K562 (cell line): Measurements from ENCODE around the gene BCL2L13. TPM values are rescaled to one million over a fixed set of nuclear protein-coding genes. Genes with fewer than 3 reads are reported as not detected.
"Not testable (repeated sequence)": the region's sequence is repeated elsewhere in the genome, so short reads cannot be mapped to it uniquely, and the experiment has no call there.

Experiments
- ATAC-seq: fragments of 200-7000 bp; cut with Tn5 transposase; 3 replicates; pipeline ENCODE4 v1.9.1; 2020; ENCODE audit warnings: moderate library complexity
- BruUV-seq: library from RNA; stranded (reverse); fragments of 400-500 nt; replicated peaks from 2 replicates; lab custom pipeline; 2021; lab: Mats Ljungman, UMichigan
- CTCF ChIA-PET: fragments of 300-600 bp; formaldehyde crosslinking; extraction: SDS; loops from one replicate; lab custom pipeline; 2021; ENCODE audit warnings: low intra/inter-chr PET ratio; lab: Yijun Ruan, JAX
- POLR2A ChIA-PET: fragments of 300-600, 350-650 bp; sonication (Branson Sonifier 250); formaldehyde crosslinking; extraction: SDS; loops from one replicate; lab custom pipeline; 2021; ENCODE audit warnings: antibody characterized with exemption, inconsistent platforms; lab: Yijun Ruan, JAX
- DNase-seq, 4 experiments: peaks; one replicate each; pipeline versions ENCODE4 v3.0.0 to v3.0.0-alpha.2; 2011 to 2018; ENCODE audit warnings: low spot score in 3 of 4, mixed read lengths in 3 of 4; ENCODE audit errors: extremely low read depth in 1 of 4
- FAIRE-seq: peaks from 2 replicates; lab custom pipeline; 2011; peaks lifted over from hg19 to GRCh38; lab: Jason Lieb, UNC
- H2AFZ ChIP-seq: 2 replicates; pipeline ENCODE4 v1.6.0; 2011; ENCODE audit warnings: low read depth, low read length, control low read depth, inconsistent platforms
- H3K27ac ChIP-seq: fragments of 200-600 bp; 3 replicates; pipeline ENCODE4 v1.8.0; 2011; ENCODE audit warnings: low read depth, mild to moderate bottlenecking, control low read depth, inconsistent platforms, low read length, moderate library complexity, mixed read lengths; ENCODE audit errors: extremely low read depth
- H3K27me3 ChIP-seq, 2 experiments: fragments of 300-600 bp in 1 of 2; 2 replicates in 1 of 2; 3 replicates in 1 of 2; pipeline versions ENCODE4 v1.6.0 to v1.8.0; 2011; ENCODE audit warnings: inconsistent platforms in 2 of 2, low read length in 2 of 2, mild to moderate bottlenecking in 1 of 2, mixed read lengths in 1 of 2, moderate library complexity in 1 of 2; ENCODE audit not compliant: control insufficient read depth in 2 of 2, insufficient read depth in 2 of 2
- H3K36me3 ChIP-seq: fragments of 300-600 bp; 3 replicates; pipeline ENCODE4 v1.8.0; 2011; ENCODE audit warnings: mild to moderate bottlenecking, low read length, inconsistent platforms; ENCODE audit not compliant: control insufficient read depth, insufficient read depth
- H3K4me1 ChIP-seq, 2 experiments: fragments of 200-600 bp in 1 of 2; replicated peaks in 1 of 2; 2 replicates in 1 of 2; 3 replicates in 1 of 2; pipeline versions ENCODE4 v1.5.1 to v1.8.0; 2011; ENCODE audit warnings: inconsistent platforms in 2 of 2, low read length in 2 of 2, mild to moderate bottlenecking in 1 of 2, mixed read lengths in 1 of 2, moderate library complexity in 1 of 2; ENCODE audit not compliant: control insufficient read depth in 2 of 2, insufficient read depth in 2 of 2
- H3K4me2 ChIP-seq: 2 replicates; pipeline ENCODE4 v1.6.1; 2011; ENCODE audit warnings: low read length, control low read depth, inconsistent platforms, mixed read lengths; ENCODE audit not compliant: insufficient read depth
- H3K4me3 ChIP-seq: fragments of 200-600 bp; sonication (generic), shearing (Covaris generic); 2 replicates; pipeline ENCODE4 v1.5.1; 2016; ENCODE audit warnings: control low read depth, inconsistent platforms
- H3K79me2 ChIP-seq: fragments of 200-600 bp; 3 replicates; pipeline ENCODE4 v1.8.0; 2011; ENCODE audit warnings: low read length, inconsistent platforms; ENCODE audit not compliant: control insufficient read depth, insufficient read depth
- H3K9ac ChIP-seq, 2 experiments: 2 replicates each; pipeline versions ENCODE4 v1.6.0 to v1.6.1; 2011; ENCODE audit warnings: low read depth in 2 of 2, low read length in 2 of 2, control low read depth in 1 of 2, inconsistent platforms in 1 of 2, mild to moderate bottlenecking in 1 of 2, mixed read lengths in 1 of 2; ENCODE audit not compliant: insufficient read depth in 1 of 2
- H3K9me1 ChIP-seq: one replicate; pipeline ENCODE4 v1.6.0; 2011; ENCODE audit warnings: inconsistent platforms, mild to moderate bottlenecking, low read length, moderate library complexity; ENCODE audit not compliant: control insufficient read depth, insufficient read depth
- H3K9me3 ChIP-seq: replicated peaks from 2 replicates; pipeline ENCODE4 v1.5.1; 2011; ENCODE audit warnings: low read depth, low read length, inconsistent platforms; ENCODE audit not compliant: control insufficient read depth, insufficient read depth
- H4K20me1 ChIP-seq: replicated peaks from 2 replicates; pipeline ENCODE4 v1.6.1; 2011; ENCODE audit warnings: low read length, inconsistent platforms, mixed read lengths; ENCODE audit not compliant: control insufficient read depth, insufficient read depth
- FOXP4 ChIP-seq: sonication (generic); formaldehyde crosslinking; IDR thresholded peaks from 2 replicates; pipeline ENCODE4 v1.8.0; 2022; ENCODE audit warnings: mild to moderate bottlenecking, missing genetic modification reagents, borderline replicate concordance
- SFPQ ChIP-seq: fragments of 200-400 bp; formaldehyde crosslinking; IDR thresholded peaks from 2 replicates; pipeline ENCODE4 v1.6.1; 2017; ENCODE audit warnings: mild to moderate bottlenecking, low read depth, low read length, moderate library complexity
- SRF ChIP-seq, 2 experiments: fragments of 250-450, 450-650 bp in 1 of 2; sonication (Bioruptor Pico) in 1 of 2; sonication (generic) in 1 of 2; formaldehyde crosslinking; IDR thresholded peaks; 2 replicates each; pipeline versions ENCODE4 v1.5.0 to v1.5.1; 2020 to 2022; ENCODE audit warnings: mild to moderate bottlenecking in 1 of 2, missing genetic modification reagents in 1 of 2
- SUPT5H ChIP-seq: fragments of 450-650 bp; IDR thresholded peaks from 2 replicates; pipeline ENCODE4 v1.6.1; 2016
- TCFL5 ChIP-seq: fragments of 250-450 bp; sonication (Bioruptor Pico); conservative IDR thresholded peaks from 2 replicates; pipeline ENCODE4 v1.6.1; 2021; ENCODE audit warnings: mild to moderate bottlenecking, moderate library complexity, matching md5 sums
- ZNF146 ChIP-seq: IDR thresholded peaks from one replicate; pipeline ENCODE4 v1.6.1; 2018; ENCODE audit warnings: missing compliant biosample characterization; ENCODE audit not compliant: unreplicated experiment
- WGBS: fragments of 100-300 bp; shearing (Covaris generic); methylation state at CpG from one replicate; pipeline ENCODE4 v1.1.6; 2016; ENCODE audit warnings: low coverage, mixed read lengths; ENCODE audit not compliant: insufficient coverage; ENCODE audit errors: missing lambda C conversion rate; 5-methylcytosine and 5-hydroxymethylcytosine counted together
- in situ Hi-C: fragments of 300-500 bp; cut with MboI; formaldehyde crosslinking; loops from 4 replicates; pipeline ENCODE4 v1.15.0; 2018; ENCODE audit warnings: inconsistent platforms, mixed read lengths
- intact Hi-C: fragments of 100-400 bp; cut with micrococcal nuclease; formaldehyde crosslinking; loops from 2 replicates; pipeline ENCODE4 v1.14.2; 2022
- polyA plus RNA-seq, 8 experiments: library from polyadenylated mRNA; depleted of rRNA in 4 of 8; stranded (reverse) in 5 of 8; unstranded in 3 of 8; fragments of >200 nt; fragmentation: Nextera tagmentation in 2 of 8; fragmentation: Illumina TruSeq in 1 of 8; extraction: Ambion mirVana in 2 of 8; extraction: Trizol in 1 of 8; gene quantifications; 2 replicates each; pipeline versions ENCODE4 v1.2.1 to v1.2.3, GENCODE V29; 2011 to 2014; ENCODE audit warnings: inconsistent platforms in 1 of 8, missing spikeins in 1 of 8
- total RNA-seq, 7 experiments: library from RNA; depleted of rRNA in 6 of 7; stranded (reverse); fragments of >200 nt in 6 of 7; fragmentation: Illumina TruSeq in 2 of 7; extraction: Trizol in 2 of 7; gene quantifications; 2 replicates each; pipeline versions ENCODE4 v1.2.1 to v1.2.3, GENCODE V29; 2011 to 2021; ENCODE audit warnings: low replicate concordance in 1 of 7

BCL2L13 gene
- total and polyA plus RNA-seq, 9 of the 15 experiments (the other 6 are each of a cell fraction or from before 2014, with no cell fraction given): 41.5 to 63.4 (median 56.5) TPM

GRCh38 chr22:17642357-17642756, 3.8 kb downstream of the BCL2L13 start:
- DNase-seq, H4K20me1 ChIP-seq, H3K4me3 ChIP-seq, H3K27ac ChIP-seq, H3K4me2 ChIP-seq, H3K9ac ChIP-seq, H3K9me3 ChIP-seq: not testable (repeated sequence)
- POLR2A ChIA-PET: interaction anchor here (0.6 to 1.0 kb wide), 3 partner anchors 8 to 34 kb away, joined by 3 read pairs; no protein-coding TSS in a partner anchor
- peaks cover 5 to 11% of the 10 kb centered on the region in 2 experiments; a peak in 3 of 5 replicates for H3K4me1 ChIP-seq
- H3K79me2 ChIP-seq: peaks cover 71% of the 10 kb centered on the region
- peak; percentile 45 for TF ChIP-seq ZNF146 (CRISPR knock-in tag)
- TF ChIP-seq, all 486 proteins: peak for 1; not testable (repeated sequence) for 485
- ATAC-seq, intact Hi-C loops, in situ Hi-C loops, BruUV-seq, H2AFZ ChIP-seq, H3K9me1 ChIP-seq, CTCF ChIA-PET, FAIRE-seq, H3K27me3 ChIP-seq: not testable (repeated sequence)
- peaks cover 29% of the 10 kb centered on the region for H3K36me3 ChIP-seq
- WGBS: 86% methylated on average over 4 of the region's 4 CpGs

- Histone ChIP-seq H4K20me1 (no peaks in the 10 kb centered on the region), H3K27ac (no peak overlapping the region), H3K9ac (no peak overlapping the region), H3K79me2 (peaks cover 34% of the 10 kb centered on the region), H3K9me3 (0 out of 2 replicates have a peak, but pooled peaks cover 2% of the 10 kb centered on the region), H3K9me1 (no peaks in the 10 kb centered on the region), H3K4me2 (no peak overlapping the region), H3K4me1 (no peaks in the 10 kb centered on the region), H3K27me3 (no peaks in the 10 kb centered on the region), H2AFZ (no peak overlapping the region), H3K4me3 (no peak overlapping the region), H3K36me3 (peaks cover 29% of the 10 kb centered on the region; the same call in 2 of the 3 replicates)
- in situ Hi-C loops: no loop called here
- ChIA-PET CTCF (no interaction called here), POLR2A (interaction anchor here (0.6 to 1.2 kb wide), 3 partner anchors 14 to 23 kb away, joined by 3 read pairs; no protein-coding TSS in a partner anchor)
- FAIRE-seq: no peak
- no peak for TF ChIP-seq SFPQ
- TF ChIP-seq TCFL5: no peak
- no peak for TF ChIP-seq FOXP4
- TF ChIP-seq SRF (CRISPR knock-in tag; IDR thresholded peaks at IDR 0.05): no peak
- TF ChIP-seq SUPT5H: no peak
- intact Hi-C loops: no loop called here
- no TSS peak for BruUV-seq
- no peak for ATAC-seq
- 89% methylated on average over 5 of the region's 5 CpGs for WGBS
- DNase-seq: no peak
Observed at GRCh38 chr22:17647452-17647851, 8.9 kb downstream of the BCL2L13 start.
